Measurements from ENCODE around the gene HCK.

DNA sequence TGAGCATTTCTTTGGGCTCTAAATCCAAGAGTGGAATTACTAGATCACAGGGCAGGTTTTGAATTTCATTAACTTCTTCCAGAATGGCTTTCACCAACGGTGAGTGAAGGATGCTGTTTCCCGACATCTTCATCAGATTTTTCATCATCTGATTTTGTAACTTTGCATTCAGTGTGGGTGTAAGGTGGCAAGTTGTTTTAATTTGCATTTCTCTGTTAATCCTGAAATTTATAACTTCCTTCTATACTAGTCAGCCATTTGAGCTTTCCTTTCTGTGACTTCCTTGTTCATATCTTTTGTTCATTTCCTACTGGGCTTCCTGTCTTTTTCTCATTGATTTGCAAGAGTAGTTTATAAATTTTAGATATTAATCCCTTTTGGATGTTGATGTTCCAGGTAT is 18.7 kb upstream of the HCK start:
- TF ChIP-seq, protein P1, sequence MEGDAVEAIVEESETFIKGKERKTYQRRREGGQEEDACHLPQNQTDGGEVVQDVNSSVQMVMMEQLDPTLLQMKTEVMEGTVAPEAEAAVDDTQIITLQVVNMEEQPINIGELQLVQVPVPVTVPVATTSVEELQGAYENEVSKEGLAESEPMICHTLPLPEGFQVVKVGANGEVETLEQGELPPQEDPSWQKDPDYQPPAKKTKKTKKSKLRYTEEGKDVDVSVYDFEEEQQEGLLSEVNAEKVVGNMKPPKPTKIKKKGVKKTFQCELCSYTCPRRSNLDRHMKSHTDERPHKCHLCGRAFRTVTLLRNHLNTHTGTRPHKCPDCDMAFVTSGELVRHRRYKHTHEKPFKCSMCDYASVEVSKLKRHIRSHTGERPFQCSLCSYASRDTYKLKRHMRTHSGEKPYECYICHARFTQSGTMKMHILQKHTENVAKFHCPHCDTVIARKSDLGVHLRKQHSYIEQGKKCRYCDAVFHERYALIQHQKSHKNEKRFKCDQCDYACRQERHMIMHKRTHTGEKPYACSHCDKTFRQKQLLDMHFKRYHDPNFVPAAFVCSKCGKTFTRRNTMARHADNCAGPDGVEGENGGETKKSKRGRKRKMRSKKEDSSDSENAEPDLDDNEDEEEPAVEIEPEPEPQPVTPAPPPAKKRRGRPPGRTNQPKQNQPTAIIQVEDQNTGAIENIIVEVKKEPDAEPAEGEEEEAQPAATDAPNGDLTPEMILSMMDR (IDR thresholded peaks at IDR 0.05): no peak
- no peak for TF ChIP-seq POLR2A (IDR thresholded peaks at IDR 0.05)

Data from esophagus squamous epithelium (tissue), 4 donors.